ENCODE data around the gene RASGEF1C.

- no peak for TF ChIP-seq POLR2A (IDR thresholded peaks at IDR 0.05)
- no peak for TF ChIP-seq CTCF (IDR thresholded peaks at IDR 0.05)
These were observed 6.1 kb upstream of the RASGEF1C start for GRCh38 chr5:180214870-180215770.
